Sigmoid colon (tissue), 7 donors: ENCODE results near the gene EBI3. TPM values are rescaled to one million over a fixed set of nuclear protein-coding genes. Genes with fewer than 3 reads are reported as not detected.
"Not testable (repeated sequence)": the region's sequence is repeated elsewhere in the genome, so short reads cannot be mapped to it uniquely, and the experiment has no call there.

ENCODE experiments used
- DNase-seq: peaks from one replicate; pipeline ENCODE4 v3.0.0-alpha.2; 2019
- H3K27ac ChIP-seq, 4 donors: fragments of 200-600 bp; sonication (generic); one replicate each; pipeline ENCODE4 v1.5.1; 2016 to 2019; ENCODE audit warnings: mild to moderate bottlenecking in 1 of 4
- H3K27me3 ChIP-seq, 3 donors: fragments of 200-600 bp; sonication (generic); one replicate each; pipeline ENCODE4 v1.5.1; 2019; ENCODE audit warnings: mild to moderate bottlenecking in 1 of 3
- H3K36me3 ChIP-seq, 4 donors: fragments of 200-600 bp; sonication (generic); one replicate each; pipeline ENCODE4 v1.5.1; 2016 to 2019
- H3K4me1 ChIP-seq, 4 donors: fragments of 200-600 bp; sonication (generic); one replicate each; pipeline ENCODE4 v1.5.1; 2017 to 2019
- H3K4me3 ChIP-seq, 4 donors: fragments of 200-600 bp; sonication (generic); one replicate each; pipeline ENCODE4 v1.5.1; 2017 to 2019; ENCODE audit warnings: mild to moderate bottlenecking in 2 of 4, moderate library complexity in 1 of 4
- H3K9me3 ChIP-seq, 4 donors: fragments of 200-600 bp in 3 of 4; sonication (generic) in 3 of 4; one replicate each; pipeline versions ENCODE4 v1.5.1 to v1.6.1; 2013 to 2019
- EP300 ChIP-seq, 4 donors: sonication (generic); formaldehyde crosslinking; IDR thresholded peaks; one replicate each; pipeline ENCODE4 v1.6.1; 2017; ENCODE audit warnings: antibody characterized with exemption in 4 of 4
- POLR2A ChIP-seq, 2 donors: fragments of 450-650 bp; IDR thresholded peaks; one replicate each; pipeline ENCODE4 v1.6.1; 2016; ENCODE audit warnings: antibody characterized with exemption in 2 of 2, mild to moderate bottlenecking in 2 of 2, moderate library complexity in 2 of 2
- POLR2AphosphoS5 ChIP-seq, 4 donors: sonication (generic); formaldehyde crosslinking; IDR thresholded peaks; one replicate each; pipeline ENCODE4 v1.6.1; 2017; ENCODE audit warnings: antibody characterized with exemption in 4 of 4
- WGBS, 2 donors: extraction: QIAGEN DNeasy Blood & Tissue Kit; methylation state at CpG; one replicate each; pipeline ENCODE4 v1.1.7; 2013; 5-methylcytosine and 5-hydroxymethylcytosine counted together
- intact Hi-C: fragments of 100-400 bp; cut with DNase I; formaldehyde crosslinking; loops from one replicate; pipeline ENCODE4 v1.15.1; 2023
- polyA plus RNA-seq, 3 donors: library from polyadenylated mRNA; stranded (reverse); fragments of 200-250 nt; gene quantifications; one replicate each; pipeline ENCODE4 v1.2.3, GENCODE V29; 2013
- total RNA-seq, 4 donors: library from RNA; depleted of rRNA; stranded (reverse); fragments of >200 nt; gene quantifications; one replicate each; pipeline ENCODE4 v1.1.0, GENCODE V29; 2016
- TF ChIP-seq, protein P1 (sequence below), 4 experiments: fragments of 450-650 bp in 3 of 4; fragments of 200-600 bp in 1 of 4; IDR thresholded peaks; one replicate each; pipeline ENCODE4 v1.5.1; 2016 to 2019; ENCODE audit warnings: antibody characterized with exemption in 4 of 4, mild to moderate bottlenecking in 3 of 4, moderate library complexity in 2 of 4
- donor health status: healthy with polysubstance abuse.
- donor health status: Bipolar disorder and iron deficiency.
- donor health status: healthy.

The EBI3 gene
- total and polyA plus RNA-seq, 7 donors: 1.7 to 17.6 (median 3.6) TPM

DNA sequence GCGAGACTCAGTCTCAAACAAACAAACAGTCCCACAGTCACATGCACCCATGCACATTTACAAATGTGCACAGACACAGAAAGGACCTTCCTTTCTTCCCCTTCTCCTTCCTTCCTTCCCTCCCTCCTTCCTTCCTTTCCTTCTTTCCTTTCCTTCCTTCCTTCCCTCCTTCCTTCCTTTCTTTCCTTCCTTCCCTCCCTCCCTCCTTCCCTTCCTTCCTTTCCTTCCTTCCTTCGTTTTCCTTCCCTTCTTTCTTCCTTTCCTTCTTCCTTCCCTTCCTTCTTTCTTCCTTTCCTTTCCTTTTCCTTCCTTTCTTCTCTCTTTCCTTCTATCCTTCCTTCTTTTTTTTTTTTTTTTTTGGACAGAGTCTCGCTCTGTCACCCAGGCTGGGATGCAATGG is 16.2 kb upstream of the EBI3 start:
- TF ChIP-seq, protein P1, sequence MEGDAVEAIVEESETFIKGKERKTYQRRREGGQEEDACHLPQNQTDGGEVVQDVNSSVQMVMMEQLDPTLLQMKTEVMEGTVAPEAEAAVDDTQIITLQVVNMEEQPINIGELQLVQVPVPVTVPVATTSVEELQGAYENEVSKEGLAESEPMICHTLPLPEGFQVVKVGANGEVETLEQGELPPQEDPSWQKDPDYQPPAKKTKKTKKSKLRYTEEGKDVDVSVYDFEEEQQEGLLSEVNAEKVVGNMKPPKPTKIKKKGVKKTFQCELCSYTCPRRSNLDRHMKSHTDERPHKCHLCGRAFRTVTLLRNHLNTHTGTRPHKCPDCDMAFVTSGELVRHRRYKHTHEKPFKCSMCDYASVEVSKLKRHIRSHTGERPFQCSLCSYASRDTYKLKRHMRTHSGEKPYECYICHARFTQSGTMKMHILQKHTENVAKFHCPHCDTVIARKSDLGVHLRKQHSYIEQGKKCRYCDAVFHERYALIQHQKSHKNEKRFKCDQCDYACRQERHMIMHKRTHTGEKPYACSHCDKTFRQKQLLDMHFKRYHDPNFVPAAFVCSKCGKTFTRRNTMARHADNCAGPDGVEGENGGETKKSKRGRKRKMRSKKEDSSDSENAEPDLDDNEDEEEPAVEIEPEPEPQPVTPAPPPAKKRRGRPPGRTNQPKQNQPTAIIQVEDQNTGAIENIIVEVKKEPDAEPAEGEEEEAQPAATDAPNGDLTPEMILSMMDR (IDR thresholded peaks at IDR 0.05): no peak
- TF ChIP-seq EP300 (IDR thresholded peaks at IDR 0.05): no peak
- TF ChIP-seq POLR2AphosphoS5 (IDR thresholded peaks at IDR 0.05): no peak
- no peak for TF ChIP-seq POLR2A (IDR thresholded peaks at IDR 0.05)
- no peaks in the 10 kb centered on the region for H3K9me3 ChIP-seq
- no peak overlapping the region for H3K4me3 ChIP-seq
- peaks cover 0 to 5% (median 0%) of the 10 kb centered on the region in 3 donors for H3K27me3 ChIP-seq
- no peaks in the 10 kb centered on the region for H3K4me1 ChIP-seq
- WGBS, 2 donors: 65 to 72% methylated on average over 3 of the region's 3 CpGs
- intact Hi-C loops: no loop called here
- DNase-seq: no peak
- no peak overlapping the region for H3K27ac ChIP-seq
- H3K36me3 ChIP-seq: no peaks in the 10 kb centered on the region

DNA sequence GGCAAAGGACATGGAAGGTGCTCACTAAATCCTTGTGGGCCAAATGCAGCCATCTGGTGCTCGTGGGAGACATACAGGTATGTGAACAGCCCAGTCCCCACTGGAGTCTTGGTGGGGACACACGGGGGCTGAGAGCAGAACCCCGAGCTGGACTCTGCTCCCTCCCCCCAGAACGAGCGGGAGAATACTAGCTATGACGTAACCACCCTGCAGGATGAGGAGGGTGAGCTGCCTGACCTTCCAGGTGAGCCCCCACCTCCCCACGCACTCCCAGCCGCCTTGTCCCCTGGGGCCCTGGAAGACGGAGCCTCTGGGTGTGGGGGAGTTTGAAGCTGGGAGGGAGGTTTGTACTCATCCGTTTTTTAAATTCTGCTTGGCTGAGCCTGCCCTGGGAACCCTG is 13.5 kb upstream of the EBI3 start:
- TF ChIP-seq POLR2AphosphoS5 (IDR thresholded peaks at IDR 0.05): no peak
- no peak for TF ChIP-seq EP300 (IDR thresholded peaks at IDR 0.05)
- TF ChIP-seq POLR2A (IDR thresholded peaks at IDR 0.05): no peak
- TF ChIP-seq, protein P1 (IDR thresholded peaks at IDR 0.05): no peak

DNA sequence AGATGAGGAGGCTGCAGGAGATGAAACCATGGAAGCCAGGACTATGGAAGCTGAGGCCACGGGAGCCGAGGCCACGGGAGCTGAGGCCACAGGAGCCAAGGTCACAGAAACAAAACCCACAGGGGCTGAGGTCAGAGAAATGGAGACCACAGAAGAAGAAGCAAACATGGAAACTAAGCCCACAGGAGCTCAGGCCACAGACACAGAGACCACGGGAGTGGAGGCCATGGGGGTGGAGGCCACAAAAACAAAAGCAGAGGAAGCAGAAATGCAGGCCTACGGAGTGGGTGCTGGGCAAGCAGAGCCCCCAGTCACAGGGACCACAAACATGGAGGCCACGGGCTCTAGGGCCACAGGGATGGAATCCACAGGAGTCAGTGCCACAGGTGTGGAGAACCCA is 12.5 kb upstream of the EBI3 start:
- H3K4me1 ChIP-seq: no peaks in the 10 kb centered on the region
- DNase-seq: no peak
- H3K9me3 ChIP-seq: no peaks in the 10 kb centered on the region
- H3K27me3 ChIP-seq: no peaks in the 10 kb centered on the region
- no peak for TF ChIP-seq POLR2AphosphoS5 (IDR thresholded peaks at IDR 0.05)
- no peaks in the 10 kb centered on the region for H3K36me3 ChIP-seq
- H3K4me3 ChIP-seq: no peak overlapping the region
- WGBS, 2 donors: 79 to 88% methylated on average over 6 of the region's 6 CpGs
- no peak overlapping the region for H3K27ac ChIP-seq
- intact Hi-C loops: no loop called here

More for the DNA sequence above, 13.5 kb upstream of the EBI3 start:
- Histone ChIP-seq H3K4me3 (no peak overlapping the region), H3K27ac (no peak overlapping the region), H3K4me1 (no peaks in the 10 kb centered on the region), H3K27me3 (no peaks in the 10 kb centered on the region), H3K9me3 (no peaks in the 10 kb centered on the region), H3K36me3 (no peaks in the 10 kb centered on the region)
- no peak for DNase-seq
- WGBS, 2 donors: 56 to 75% methylated on average over 10 of the region's 10 CpGs
- intact Hi-C loops: no loop called here

DNA sequence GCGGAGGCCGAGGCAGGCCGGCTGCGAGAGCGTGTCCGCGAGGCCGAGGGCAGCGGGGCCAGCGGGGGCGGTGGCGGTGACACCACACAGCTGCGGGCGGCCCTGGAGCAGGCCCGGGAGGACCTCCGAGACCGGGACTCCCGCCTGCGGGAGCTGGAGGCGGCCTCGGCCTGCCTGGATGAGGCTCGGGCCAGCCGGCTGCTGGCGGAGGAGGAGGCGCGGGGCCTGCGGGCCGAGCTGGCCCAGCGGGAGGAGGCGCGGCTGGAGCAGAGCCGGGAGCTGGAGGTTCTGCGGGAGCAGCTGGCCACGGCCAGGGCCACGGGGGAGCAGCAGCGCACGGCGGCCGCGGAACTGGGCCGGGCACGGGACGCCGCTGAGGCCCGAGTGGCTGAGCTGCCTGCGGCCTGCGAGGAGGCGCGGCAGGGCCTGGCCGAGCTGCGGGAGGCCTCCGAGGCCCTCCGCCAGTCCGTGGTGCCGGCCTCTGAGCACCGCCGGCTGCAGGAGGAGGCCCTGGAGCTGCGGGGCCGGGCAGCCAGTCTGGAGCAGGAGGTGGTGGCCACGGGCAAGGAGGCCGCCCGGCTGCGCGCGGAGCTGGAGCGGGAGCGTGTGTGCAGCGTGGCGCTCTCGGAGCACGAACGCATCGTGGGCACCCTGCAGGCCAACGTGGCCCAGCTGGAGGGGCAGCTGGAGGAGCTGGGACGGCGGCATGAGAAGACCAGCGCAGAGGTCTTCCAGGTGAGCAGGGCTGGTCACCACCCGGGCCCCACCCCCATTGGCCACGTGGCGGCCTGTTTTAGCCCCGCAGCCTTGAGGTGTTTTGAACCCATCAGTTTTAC is 11.7 kb upstream of the EBI3 start:
- DNase-seq: no peak
- intact Hi-C loops: no loop called here
- Histone ChIP-seq H3K9me3 (no peaks in the 10 kb centered on the region), H3K36me3 (no peaks in the 10 kb centered on the region), H3K27ac (no peak overlapping the region), H3K4me3 (no peak overlapping the region), H3K27me3 (no peaks in the 10 kb centered on the region), H3K4me1 (no peaks in the 10 kb centered on the region)
- no peak for TF ChIP-seq POLR2AphosphoS5 (IDR thresholded peaks at IDR 0.05)
- TF ChIP-seq, protein P1 (IDR thresholded peaks at IDR 0.05): no peak
- 95 to 96% methylated on average over 81 of the region's 81 CpGs for WGBS, 2 donors

DNA sequence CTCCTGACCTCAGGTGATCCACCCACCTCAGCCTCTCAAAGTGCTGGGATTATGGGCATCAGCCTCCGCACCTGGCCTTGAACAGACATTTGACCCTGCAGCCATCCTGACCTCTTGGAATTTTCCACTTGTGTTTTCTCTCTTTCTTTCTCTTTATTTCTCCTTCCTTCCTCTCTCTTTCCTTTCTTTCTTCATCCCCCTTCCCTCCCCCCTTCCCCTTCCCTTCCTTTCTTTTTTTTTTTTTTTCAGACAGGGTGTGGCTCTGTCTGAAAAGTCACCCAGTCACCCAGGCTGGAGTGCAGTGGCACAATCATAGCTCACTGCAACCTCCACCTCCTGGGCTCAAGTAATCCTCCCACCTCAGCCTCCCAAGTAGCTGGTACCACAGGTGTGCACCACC is 10.8 kb upstream of the EBI3 start:
- DNase-seq, H3K4me3 ChIP-seq, intact Hi-C loops, H3K9me3 ChIP-seq, H3K27me3 ChIP-seq, H3K27ac ChIP-seq, H3K36me3 ChIP-seq, H3K4me1 ChIP-seq: not testable (repeated sequence)
- 93 to 95% methylated on average over 1 of the region's 1 CpG for WGBS, 2 donors

DNA sequence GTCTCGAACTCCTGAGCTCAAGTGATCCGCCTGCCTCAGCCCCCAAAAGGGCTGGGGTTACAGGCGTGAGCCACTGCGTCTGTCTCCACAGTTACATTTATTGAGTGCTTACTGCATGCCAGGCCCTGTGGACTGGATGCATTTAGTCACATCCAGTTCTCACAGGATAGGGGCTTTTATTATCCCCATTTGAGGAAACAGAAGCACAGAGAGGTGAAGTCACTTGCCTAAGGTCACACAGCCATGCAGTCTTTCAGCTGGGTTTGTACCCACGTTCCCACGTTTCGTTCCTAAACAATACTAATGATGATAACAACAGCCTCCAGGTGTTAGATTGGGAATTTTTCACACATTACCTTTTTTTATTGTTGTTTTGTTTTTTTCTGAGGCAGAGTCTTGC is 9.1 kb upstream of the EBI3 start:
- H3K27me3 ChIP-seq: no peaks in the 10 kb centered on the region
- no peaks in the 10 kb centered on the region for H3K4me1 ChIP-seq
- intact Hi-C loops: no loop called here
- TF ChIP-seq, protein P1 (IDR thresholded peaks at IDR 0.05): no peak
- TF ChIP-seq POLR2A (IDR thresholded peaks at IDR 0.05) (no peak), EP300 (IDR thresholded peaks at IDR 0.05) (no peak), POLR2AphosphoS5 (IDR thresholded peaks at IDR 0.05) (no peak)
- DNase-seq: no peak
- WGBS, 2 donors: 94 to 95% methylated on average over 7 of the region's 7 CpGs
- H3K4me3 ChIP-seq: no peak overlapping the region
- no peaks in the 10 kb centered on the region for H3K36me3 ChIP-seq
- H3K9me3 ChIP-seq: no peaks in the 10 kb centered on the region
- H3K27ac ChIP-seq: no peak overlapping the region
